Measurements from ENCODE around the gene MRPS34.
"Not testable (repeated sequence)": the region's sequence is repeated elsewhere in the genome, so short reads cannot be mapped to it uniquely, and the experiment has no call there.

Gene MRPS34

DNA sequence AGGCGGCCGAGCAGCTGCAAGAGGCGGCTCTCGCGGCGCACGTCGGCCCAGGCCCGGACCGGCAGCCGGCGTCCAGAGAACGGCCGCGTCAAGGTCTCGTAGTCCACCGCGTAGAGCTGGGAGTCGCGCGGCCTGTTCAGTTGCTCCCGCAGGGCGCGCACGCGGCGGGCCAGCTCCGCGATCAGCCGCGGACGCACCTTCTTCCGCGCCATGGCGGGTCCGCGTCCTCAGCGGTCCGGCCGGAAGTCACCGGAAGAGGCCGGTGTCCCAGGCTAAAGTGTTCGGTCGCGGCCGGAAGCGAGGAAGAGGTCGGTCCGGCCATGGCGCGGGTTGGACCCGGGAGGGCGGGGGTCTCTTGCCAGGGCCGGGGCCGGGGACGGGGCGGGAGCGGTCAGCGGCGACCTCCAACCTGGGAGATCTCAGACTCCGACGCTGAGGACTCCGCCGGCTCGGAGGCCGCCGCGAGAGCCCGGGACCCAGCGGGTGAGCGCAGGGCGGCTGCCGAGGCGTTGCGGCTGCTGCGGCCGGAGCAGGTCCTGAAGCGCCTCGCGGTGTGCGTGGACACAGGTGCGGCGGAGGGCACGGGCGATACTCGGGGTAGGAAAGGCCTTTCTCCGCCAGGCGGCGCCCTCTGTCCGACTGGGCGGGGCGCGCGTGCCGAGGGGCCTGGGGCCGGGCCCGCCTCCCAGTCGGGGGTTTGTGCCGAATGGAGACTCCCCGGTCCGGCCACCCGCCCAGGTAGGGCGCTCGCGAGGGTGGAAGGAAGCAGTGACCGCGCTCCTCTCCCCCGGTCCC, at the start of gene MRPS34:
MRPS34 (minus strand) TSS at position 227 of the 795 bp plus-strand sequence; CDS start at position 212, 15 bp downstream.
- DNase-seq: peak; percentile 60

- no peak for DNase-seq
Measured at GRCh38 chr16:1821861-1822611, 49.1 kb upstream of the MRPS34 start.

DNA sequence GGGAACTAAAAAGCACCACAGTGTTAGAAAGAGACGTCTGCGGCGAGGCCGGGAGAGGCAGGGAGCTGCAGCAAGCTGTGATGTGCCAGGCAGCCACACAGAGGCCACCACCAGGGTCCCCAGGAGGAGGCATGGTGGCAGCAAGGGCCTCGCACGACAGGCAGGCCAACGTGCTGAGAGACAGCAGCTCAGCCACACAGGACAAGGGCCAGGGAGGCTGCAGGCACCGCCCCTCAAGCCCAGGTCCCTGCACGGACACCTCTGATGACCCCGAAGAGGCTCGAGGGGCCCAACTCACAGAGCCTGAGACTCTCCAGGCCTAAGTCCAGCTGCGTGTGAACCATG, 48.0 kb upstream of the MRPS34 start:
- no peak for DNase-seq

- DNase-seq: no peak
Measured at GRCh38 chr16:1820096-1820945, 47.4 kb upstream of the MRPS34 start.

GRCh38 chr16:1819611-1820010, 46.7 kb upstream of the MRPS34 start:
- DNase-seq: no peak

DNA sequence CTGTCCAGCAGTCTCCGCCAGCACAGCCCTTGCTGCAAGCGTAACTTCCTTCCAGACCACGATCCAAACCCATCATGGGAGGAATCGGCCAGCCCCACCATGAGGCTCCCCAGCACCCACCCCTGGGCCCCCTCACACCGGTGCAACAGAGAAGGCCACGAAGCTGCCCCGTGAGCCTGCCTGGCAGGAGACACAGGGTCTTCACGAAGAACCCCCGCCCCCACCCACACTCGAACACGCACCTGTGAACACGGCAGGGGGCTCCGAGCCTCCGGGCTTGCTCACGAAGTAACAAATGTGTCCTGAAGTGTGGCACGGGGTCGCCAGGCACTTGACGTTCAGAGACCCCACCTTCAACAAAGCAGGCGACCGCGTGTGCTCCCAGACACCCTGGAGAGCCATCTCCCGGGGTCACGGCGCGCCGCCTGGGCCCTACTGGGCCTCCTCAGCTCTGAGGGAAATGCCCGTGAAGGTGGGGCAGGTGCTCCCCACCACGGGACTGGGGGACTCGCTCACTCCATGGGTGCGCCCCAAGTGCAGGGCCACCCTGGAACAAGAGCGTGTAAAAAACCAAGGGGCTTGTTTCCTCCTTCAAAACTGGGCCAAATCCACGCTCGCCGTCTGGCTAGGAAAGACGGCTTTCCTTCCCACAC, 46.1 kb upstream of the MRPS34 start:
- no peak for DNase-seq

GRCh38 chr16:1818204-1818872, 45.4 kb upstream of the MRPS34 start:
- no peak for DNase-seq

GRCh38 chr16:1817716-1818115, 44.8 kb upstream of the MRPS34 start:
- no peak for DNase-seq

- DNase-seq: no peak
Measured at GRCh38 chr16:1817276-1817589, 44.3 kb upstream of the MRPS34 start.

GRCh38 chr16:1816396-1817275, 43.7 kb upstream of the MRPS34 start:
- DNase-seq: no peak

- no peak for DNase-seq
Measured at GRCh38 chr16:1815461-1815860, 42.5 kb upstream of the MRPS34 start.

DNA sequence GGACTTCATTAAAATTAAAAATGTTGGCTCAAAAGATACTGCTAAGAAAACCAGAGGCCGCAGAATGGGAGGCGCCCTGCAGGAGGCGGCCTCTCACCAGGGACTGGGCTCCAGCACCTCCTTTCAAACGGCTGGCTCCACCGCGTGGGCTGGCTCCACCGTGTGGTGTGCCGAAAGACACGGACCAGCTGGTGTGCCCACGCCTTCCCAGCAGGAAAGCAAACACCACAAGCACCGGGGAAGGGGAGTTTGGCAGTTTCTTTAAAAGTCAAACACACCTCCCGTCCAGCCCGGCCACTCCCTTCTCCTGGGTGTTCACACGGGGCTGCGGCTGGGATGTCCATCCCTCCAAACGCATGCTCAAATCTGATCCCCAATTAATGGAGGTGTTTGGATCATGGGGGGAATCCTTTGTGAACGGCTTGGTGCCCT, 39.8 kb upstream of the MRPS34 start:
- no peak for DNase-seq

GRCh38 chr16:1810536-1810935, 37.6 kb upstream of the MRPS34 start:
- no peak for DNase-seq

GRCh38 chr16:1810106-1810505, 37.2 kb upstream of the MRPS34 start:
- no peak for DNase-seq

DNA sequence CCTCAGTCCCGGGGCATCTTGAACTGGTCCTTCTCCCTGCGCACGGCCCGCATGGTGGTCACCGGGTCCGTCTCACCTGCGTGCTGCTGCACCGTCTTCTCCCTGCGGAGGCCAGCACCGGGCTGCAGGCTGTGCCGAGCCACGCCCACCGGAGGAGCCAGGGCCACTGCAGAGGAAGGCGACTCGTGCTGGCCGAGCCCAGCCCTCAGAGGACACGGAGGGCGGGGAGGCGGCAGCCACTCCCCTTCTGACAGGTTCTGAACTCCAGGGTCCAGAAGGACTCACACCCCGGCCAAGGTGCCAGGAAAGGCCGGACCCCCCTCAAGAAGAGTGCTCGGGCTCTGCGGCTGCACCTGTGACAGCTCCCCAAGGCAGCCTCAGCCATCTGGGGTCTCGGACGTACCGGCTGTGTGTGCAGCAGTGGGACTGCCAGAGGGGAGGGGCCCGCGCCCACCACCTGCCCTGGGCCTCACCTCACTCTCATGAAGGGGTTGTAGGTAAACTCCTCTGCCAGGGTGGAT, 36.4 kb upstream of the MRPS34 start:
- no peak for DNase-seq

- DNase-seq: no peak
Measured at GRCh38 chr16:1808691-1809090, 35.8 kb upstream of the MRPS34 start.

GRCh38 chr16:1807626-1808025, 34.7 kb upstream of the MRPS34 start:
- no peak for DNase-seq

- DNase-seq: no peak
Measured at GRCh38 chr16:1800701-1801100, 27.8 kb upstream of the MRPS34 start.

DNA sequence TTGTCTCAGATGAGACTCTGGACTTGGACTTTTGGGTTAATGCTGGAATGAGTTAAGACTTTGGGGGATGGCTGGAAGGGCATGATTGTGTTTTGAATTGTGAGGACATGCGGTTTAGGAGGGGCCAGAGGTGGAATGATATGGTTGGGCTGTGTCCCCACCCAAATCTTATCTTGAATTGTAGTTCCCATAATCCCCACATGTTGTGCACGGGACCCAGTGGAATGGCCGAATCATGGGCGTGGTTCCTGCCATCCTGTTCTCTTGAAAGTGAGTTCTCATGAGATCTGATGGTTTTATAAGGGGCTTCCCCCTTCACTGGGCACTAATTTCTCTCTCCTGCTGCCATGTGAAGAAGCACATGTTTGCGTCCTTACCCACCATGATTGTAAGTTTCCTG, 26.3 kb upstream of the MRPS34 start:
- not testable (repeated sequence) for DNase-seq

DNA sequence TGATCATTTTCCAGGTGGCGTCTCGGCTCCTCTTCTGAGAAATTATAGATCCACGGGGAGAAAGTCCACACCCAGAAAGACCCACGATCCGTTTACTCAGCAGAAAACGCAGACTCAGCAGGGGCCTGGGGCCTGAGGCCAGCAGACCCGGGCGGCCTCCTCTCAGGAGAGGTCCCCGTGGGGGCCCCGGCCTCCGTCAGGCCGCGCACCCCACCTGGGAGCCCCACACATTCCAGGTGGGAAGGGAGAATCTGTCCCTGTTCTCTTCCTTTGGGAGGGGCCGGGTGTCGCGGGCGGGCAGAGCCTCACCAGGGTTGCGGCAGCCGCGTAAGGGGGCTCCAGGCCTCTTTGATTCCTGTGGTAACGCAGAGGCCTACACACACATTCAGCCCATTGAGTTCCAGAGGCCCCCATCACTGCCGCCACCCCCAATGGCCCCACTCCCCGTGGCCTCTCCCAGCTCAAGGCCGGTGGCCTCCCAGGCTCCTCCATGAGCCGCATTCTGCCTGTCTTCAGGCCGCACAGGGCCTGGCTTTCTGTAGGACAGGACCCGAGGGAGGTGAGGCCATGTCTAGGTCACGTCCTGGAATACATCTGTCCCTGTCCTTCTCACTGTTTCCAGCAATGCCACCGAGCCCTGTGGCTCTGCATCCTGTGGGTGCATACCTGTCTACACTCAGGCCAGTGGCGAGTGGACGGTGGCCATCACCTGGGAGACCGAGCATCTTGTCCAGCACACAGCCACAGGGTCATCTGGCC, 22.2 kb upstream of the MRPS34 start:
- DNase-seq: no peak

All from NCI-H774 (cell line).